GM08714 (cell line): Measurements from ENCODE around the gene DGUOK.
A peak's percentile ranks its signal among the peaks of the same experiment; 100 is the strongest.

Experiments
- H3K4me3 ChIP-seq: fragments of 200-500 bp; sonication (Bioruptor generic); 2 replicates; pipeline ENCODE4 v1.5.1; 2014; ENCODE audit warnings: mild to moderate bottlenecking, low read length, inconsistent platforms
- ZNF274 ChIP-seq: IDR thresholded peaks from 2 replicates; pipeline ENCODE4 v1.6.1; 2012; ENCODE audit warnings: mild to moderate bottlenecking, low read depth, low read length

Gene DGUOK

GRCh38 chr2:73921581-73921980, 5.1 kb upstream of the DGUOK start:
- TF ChIP-seq ZNF274, result no peak
- no peak overlapping the region for H3K4me3 ChIP-seq

- H3K4me3 ChIP-seq, result no peak overlapping the region
- TF ChIP-seq ZNF274, result no peak
These were observed 4.0 kb upstream of the DGUOK start for GRCh38 chr2:73922681-73923080.

- no peak for TF ChIP-seq ZNF274
- no peak overlapping the region for H3K4me3 ChIP-seq
These were observed 1.5 kb upstream of the DGUOK start for GRCh38 chr2:73925033-73925704.

GRCh38 chr2:73925853-73926492, 707 bp upstream of the DGUOK start:
- no peak for TF ChIP-seq ZNF274
- H3K4me3 ChIP-seq, result peak overlapping the region; percentile 6; the same call in 1 of the 2 replicates

GRCh38 chr2:73927344-73927743, 664 bp downstream of the DGUOK start:
- TF ChIP-seq ZNF274, result no peak
- peak overlapping the region; percentile 88 for H3K4me3 ChIP-seq

GRCh38 chr2:73928963-73929347, 2.3 kb downstream of the DGUOK start:
- peak overlapping the region; percentile 35 for H3K4me3 ChIP-seq
- TF ChIP-seq ZNF274, result no peak

- no peak for TF ChIP-seq ZNF274
- H3K4me3 ChIP-seq, result no peak overlapping the region
These were observed 3.7 kb downstream of the DGUOK start for GRCh38 chr2:73930386-73930785.

GRCh38 chr2:73931531-73932500, 5.1 kb downstream of the DGUOK start:
- TF ChIP-seq ZNF274, result no peak
- H3K4me3 ChIP-seq, result no peak overlapping the region

- TF ChIP-seq ZNF274, result no peak
- no peak overlapping the region for H3K4me3 ChIP-seq
These were observed 6.5 kb downstream of the DGUOK start for GRCh38 chr2:73933194-73933593.

GRCh38 chr2:73935641-73936040, 9.0 kb downstream of the DGUOK start:
- TF ChIP-seq ZNF274, result no peak
- H3K4me3 ChIP-seq, result no peak overlapping the region

- no peak for TF ChIP-seq ZNF274
- H3K4me3 ChIP-seq, result no peak overlapping the region
These were observed 10.6 kb downstream of the DGUOK start for GRCh38 chr2:73937103-73937885.

- no peak for TF ChIP-seq ZNF274
- H3K4me3 ChIP-seq, result no peak overlapping the region
These were observed 11.2 kb downstream of the DGUOK start for GRCh38 chr2:73937899-73938298.

GRCh38 chr2:73938718-73939352, 12.2 kb downstream of the DGUOK start:
- no peak for TF ChIP-seq ZNF274
- H3K4me3 ChIP-seq, result no peak overlapping the region
